HG03175 (cell line): ENCODE measurements around the gene OR5K3.

Source experiments
- ATAC-seq: cut with Tn5 transposase; IDR thresholded peaks from one replicate; pipeline ENCODE4 v1.9.1; 2021; ENCODE audit warnings: mild to moderate bottlenecking, moderate library complexity; ENCODE audit not compliant: unreplicated experiment

The OR5K3 gene

DNA sequence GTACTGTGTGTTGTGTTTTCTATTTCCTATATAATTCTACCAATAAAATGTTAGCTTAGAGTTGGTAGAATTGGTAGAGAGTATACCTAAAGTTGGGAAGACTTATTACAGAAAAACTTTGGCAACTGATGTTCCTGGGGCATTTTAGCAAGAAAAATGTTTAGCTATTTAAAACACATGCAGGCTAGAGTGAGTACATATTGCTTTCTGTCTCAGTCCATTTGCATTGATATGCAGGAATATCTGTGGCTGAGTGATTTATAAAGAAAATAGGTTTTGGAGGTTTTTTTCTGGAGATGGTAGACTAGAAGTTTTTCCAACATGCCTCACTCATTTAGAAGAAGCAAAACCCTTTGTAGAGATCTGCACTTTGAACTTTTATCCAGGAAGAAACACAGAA is 42.1 kb downstream of the OR5K3 start:
- ATAC-seq, result no peak

DNA sequence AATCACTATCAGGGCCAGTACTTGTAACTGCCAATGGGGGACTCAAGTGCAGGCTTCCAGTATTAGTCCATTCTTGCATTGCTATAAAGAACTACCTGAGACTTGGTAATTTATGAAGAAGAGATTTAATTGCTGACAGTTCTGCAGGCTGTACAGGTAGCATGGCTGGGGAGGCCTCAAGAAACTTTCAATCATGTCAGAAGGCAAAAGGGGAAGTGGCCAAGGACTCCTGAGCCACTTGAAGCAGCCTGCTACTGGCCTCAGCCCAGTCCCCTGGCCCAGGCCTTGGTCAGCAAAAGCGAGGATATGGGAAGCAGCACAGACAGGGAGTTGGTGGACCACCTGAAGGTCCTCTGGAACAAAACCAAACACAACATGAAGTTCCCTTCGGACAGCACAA is 43.3 kb downstream of the OR5K3 start:
- ATAC-seq, result no peak

DNA sequence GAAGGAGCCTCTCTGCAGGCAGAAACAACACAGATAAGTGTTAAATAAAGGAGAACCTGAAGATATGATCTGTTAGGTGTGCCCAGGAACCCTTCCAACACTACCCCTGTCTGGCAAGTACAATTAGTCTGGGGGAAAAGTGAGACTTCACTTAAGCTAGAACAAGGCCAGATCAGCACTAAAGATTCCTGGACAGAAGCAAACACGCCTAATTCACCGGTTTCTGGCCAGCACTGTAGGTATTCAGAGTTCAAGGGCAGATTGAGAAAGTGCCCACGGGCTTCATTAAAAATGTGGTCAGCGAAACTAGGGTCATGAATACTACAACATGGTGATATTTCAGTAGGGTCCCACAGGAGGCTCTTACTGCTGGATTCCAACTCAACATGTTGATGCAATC is 43.9 kb downstream of the OR5K3 start:
- no peak for ATAC-seq

DNA sequence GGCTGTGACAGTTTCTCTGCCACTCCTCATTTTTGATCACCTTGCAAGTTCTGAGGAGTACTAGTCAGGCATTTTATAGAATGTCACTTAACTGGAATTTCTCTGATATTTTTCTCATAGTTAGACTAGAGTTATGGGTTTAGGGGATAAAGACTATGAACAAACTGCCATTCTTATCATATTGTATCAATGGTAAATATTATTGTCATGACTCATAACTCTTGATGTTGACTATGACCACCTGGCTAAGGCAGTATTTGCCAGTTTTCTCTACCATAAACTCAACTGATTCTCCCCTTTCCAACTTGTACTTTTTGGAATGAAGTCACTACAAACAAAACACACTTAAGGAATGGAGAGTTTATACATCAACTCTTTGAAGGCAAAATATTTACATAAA is 49.8 kb downstream of the OR5K3 start:
- no peak for ATAC-seq
